OCI-LY3 (cell line): ENCODE results near the gene EPAS1.

Source experiments
- EZH2phosphoT487 ChIP-seq: fragments of 200-600 bp; shearing (Covaris generic); IDR thresholded peaks from 2 replicates; pipeline ENCODE4 v1.6.1; 2018; ENCODE audit warnings: antibody characterized with exemption, mixed run types, low read depth
- TF ChIP-seq, protein P1 (sequence below): fragments of 200-600, 300-600 bp; sonication (generic); IDR thresholded peaks from 2 replicates; pipeline ENCODE4 v1.5.1; 2014; ENCODE audit warnings: antibody characterized with exemption, low read length, low read depth

DNA sequence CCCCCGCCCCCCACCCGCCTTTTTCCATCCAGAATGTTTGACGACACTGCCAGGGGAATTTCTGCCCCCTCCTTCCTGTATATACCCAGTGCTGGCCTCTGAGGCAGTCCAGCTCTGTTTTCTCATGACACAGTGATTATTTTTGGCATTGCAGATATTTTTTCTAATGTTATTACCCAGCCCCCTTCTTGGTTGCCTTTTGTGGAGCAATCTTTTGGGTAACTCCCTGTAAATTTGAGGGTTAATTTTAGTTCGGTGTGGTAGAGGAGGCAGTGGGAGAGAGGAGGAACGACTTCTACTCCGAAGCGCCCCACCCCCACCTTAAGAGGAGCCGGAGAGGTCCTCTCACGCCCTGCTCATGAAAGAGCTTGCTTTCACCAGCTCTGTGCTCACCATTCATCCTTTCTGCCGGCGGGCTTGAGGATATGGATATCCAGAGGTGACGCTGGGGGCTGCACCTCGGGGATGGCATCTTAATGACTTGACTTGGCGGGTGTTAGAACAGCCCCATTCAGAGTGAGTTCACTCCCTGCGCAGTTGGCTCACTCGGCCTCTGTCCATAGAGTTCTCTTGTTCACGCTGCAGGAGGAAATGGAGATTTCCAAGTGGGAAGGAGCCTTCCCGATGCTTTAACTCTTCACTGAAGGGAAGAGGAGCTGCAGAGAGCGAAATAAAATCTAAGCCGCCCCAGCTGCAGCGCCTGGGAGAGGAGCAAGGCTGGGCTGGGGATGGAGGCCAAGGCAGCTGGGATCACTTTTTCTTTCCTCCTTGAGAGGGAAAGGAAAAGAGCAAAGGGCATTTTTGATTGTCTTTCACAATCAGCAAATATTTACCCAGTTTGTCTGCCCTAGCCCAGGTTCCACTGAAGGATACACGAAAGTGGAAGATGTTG lies 38.4 kb downstream of the EPAS1 start:
- TF ChIP-seq, protein P1, sequence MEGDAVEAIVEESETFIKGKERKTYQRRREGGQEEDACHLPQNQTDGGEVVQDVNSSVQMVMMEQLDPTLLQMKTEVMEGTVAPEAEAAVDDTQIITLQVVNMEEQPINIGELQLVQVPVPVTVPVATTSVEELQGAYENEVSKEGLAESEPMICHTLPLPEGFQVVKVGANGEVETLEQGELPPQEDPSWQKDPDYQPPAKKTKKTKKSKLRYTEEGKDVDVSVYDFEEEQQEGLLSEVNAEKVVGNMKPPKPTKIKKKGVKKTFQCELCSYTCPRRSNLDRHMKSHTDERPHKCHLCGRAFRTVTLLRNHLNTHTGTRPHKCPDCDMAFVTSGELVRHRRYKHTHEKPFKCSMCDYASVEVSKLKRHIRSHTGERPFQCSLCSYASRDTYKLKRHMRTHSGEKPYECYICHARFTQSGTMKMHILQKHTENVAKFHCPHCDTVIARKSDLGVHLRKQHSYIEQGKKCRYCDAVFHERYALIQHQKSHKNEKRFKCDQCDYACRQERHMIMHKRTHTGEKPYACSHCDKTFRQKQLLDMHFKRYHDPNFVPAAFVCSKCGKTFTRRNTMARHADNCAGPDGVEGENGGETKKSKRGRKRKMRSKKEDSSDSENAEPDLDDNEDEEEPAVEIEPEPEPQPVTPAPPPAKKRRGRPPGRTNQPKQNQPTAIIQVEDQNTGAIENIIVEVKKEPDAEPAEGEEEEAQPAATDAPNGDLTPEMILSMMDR: no peak
- TF ChIP-seq EZH2phosphoT487: no peak
